HL-60 (cell line): ENCODE data around the gene CISD1.

Experiments used
- GABPA ChIP-seq: IDR thresholded peaks from 2 replicates; pipeline ENCODE4 v1.6.1; 2012; ENCODE audit warnings: low read depth
- POLR2AphosphoS5 ChIP-seq: IDR thresholded peaks from 2 replicates; pipeline ENCODE4 v1.6.1; 2012; ENCODE audit warnings: low read depth
- TF ChIP-seq, protein P1 (sequence below): IDR thresholded peaks from one replicate; pipeline ENCODE4 v1.5.1; 2011; ENCODE audit warnings: low read length, control low read depth, inconsistent platforms; ENCODE audit not compliant: insufficient read depth
- TF ChIP-seq, protein P2 (sequence below): IDR thresholded peaks from 2 replicates; pipeline ENCODE4 v1.6.1; 2012; ENCODE audit warnings: low read depth; ENCODE audit not compliant: insufficient replicate concordance

DNA sequence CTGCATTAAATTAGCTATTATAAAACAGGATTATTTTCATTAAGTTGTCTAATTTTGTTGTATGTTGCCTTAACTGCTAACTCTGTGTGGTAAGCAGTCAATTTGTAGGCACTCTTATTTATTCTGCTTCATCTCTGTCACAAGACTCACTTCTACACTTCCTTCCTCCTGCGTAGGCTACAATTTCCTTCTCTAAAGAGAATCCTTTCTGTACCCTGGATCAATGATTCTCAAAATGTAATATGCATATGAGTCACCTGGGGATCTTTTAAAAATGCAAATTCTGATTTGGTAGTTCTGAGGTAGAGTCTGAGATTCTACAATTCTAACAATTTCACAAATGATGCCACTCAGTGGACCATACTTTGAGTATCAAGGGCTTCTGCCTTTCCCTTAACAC is 61.5 kb downstream of the CISD1 start:
- TF ChIP-seq, protein P1, sequence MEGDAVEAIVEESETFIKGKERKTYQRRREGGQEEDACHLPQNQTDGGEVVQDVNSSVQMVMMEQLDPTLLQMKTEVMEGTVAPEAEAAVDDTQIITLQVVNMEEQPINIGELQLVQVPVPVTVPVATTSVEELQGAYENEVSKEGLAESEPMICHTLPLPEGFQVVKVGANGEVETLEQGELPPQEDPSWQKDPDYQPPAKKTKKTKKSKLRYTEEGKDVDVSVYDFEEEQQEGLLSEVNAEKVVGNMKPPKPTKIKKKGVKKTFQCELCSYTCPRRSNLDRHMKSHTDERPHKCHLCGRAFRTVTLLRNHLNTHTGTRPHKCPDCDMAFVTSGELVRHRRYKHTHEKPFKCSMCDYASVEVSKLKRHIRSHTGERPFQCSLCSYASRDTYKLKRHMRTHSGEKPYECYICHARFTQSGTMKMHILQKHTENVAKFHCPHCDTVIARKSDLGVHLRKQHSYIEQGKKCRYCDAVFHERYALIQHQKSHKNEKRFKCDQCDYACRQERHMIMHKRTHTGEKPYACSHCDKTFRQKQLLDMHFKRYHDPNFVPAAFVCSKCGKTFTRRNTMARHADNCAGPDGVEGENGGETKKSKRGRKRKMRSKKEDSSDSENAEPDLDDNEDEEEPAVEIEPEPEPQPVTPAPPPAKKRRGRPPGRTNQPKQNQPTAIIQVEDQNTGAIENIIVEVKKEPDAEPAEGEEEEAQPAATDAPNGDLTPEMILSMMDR = no peak
- TF ChIP-seq POLR2AphosphoS5 (no peak), GABPA (no peak)
- TF ChIP-seq, protein P2, sequence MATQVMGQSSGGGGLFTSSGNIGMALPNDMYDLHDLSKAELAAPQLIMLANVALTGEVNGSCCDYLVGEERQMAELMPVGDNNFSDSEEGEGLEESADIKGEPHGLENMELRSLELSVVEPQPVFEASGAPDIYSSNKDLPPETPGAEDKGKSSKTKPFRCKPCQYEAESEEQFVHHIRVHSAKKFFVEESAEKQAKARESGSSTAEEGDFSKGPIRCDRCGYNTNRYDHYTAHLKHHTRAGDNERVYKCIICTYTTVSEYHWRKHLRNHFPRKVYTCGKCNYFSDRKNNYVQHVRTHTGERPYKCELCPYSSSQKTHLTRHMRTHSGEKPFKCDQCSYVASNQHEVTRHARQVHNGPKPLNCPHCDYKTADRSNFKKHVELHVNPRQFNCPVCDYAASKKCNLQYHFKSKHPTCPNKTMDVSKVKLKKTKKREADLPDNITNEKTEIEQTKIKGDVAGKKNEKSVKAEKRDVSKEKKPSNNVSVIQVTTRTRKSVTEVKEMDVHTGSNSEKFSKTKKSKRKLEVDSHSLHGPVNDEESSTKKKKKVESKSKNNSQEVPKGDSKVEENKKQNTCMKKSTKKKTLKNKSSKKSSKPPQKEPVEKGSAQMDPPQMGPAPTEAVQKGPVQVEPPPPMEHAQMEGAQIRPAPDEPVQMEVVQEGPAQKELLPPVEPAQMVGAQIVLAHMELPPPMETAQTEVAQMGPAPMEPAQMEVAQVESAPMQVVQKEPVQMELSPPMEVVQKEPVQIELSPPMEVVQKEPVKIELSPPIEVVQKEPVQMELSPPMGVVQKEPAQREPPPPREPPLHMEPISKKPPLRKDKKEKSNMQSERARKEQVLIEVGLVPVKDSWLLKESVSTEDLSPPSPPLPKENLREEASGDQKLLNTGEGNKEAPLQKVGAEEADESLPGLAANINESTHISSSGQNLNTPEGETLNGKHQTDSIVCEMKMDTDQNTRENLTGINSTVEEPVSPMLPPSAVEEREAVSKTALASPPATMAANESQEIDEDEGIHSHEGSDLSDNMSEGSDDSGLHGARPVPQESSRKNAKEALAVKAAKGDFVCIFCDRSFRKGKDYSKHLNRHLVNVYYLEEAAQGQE = no peak
